Bone marrow (tissue), 2 donors: ENCODE results near the gene ADGRG2.

Experiments used
- DNase-seq, 2 donors: peaks; one replicate each; lab custom pipeline; 2025; lab: John Stamatoyannopoulos, UW

ADGRG2 gene

DNA sequence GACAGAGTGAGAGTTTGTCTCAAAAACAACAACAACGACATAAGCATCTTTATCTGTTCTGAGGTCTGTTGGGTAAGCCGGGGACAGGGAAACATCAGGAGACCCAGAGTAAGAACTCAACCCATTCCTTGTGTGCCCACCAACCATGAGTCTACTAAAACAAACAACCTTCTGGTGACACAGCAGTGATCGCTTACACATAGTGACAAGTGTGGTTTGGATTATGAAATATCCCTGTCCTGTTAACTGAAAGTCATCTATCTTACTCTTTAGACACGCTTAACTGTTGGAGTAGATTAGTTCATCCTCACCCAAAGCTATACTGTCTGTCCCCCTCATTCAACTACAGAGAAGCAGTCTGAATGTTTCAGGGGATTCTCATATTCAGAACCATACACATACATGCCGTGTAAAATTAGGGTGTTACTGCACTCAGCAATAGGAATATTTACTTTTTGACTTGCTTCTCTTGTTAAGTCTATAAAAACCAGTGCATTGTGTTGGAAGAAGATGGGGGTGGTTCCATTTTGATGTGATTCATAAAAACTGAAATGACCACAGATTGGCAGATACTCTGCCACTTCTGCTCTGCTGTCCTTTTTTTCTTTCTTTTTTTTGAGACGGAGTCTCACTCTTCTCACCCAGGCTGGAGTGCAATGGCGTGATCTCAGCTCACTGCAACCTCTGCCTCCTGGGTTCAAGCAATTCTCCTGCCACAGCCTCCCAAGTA, 165.8 kb downstream of the ADGRG2 start:
- DNase-seq = no peak

DNA sequence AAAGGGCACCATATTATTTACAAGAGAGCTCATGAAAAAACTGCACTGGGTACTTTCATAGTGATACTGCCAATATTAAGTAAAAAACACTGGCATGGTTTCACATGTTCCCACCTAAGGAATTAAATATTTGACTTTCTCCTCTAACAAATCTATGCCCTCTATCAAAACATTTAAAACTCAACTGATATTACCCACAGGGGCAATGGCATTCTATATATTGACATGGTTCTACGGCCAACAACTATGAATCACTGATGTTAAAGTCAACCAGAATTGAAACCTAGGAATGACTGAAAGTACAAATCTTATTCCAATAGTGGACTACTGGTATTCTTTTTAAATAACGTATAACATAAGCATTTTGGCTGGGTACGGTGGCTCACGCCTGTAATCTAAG, 166.6 kb downstream of the ADGRG2 start:
- DNase-seq = no peak

DNA sequence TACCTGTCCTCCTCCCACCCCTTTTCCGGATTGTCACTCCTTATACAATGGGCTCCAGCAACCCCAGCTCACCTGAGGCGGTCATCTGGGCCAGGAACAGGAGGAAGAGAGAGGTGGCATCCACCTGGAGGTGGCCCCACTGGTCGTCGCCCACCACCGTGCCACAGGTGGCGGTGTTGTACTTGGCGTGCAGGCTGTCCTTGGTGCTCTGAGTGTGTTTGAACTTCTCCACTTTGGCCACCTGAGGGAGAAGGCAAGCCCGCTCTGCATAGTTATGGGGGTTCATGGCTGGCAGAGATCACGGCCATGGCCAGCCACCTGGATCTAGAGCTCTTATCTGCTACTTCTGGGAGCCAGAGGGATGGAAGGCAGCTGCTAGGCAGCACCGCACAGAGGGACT, 171.2 kb downstream of the ADGRG2 start:
- no peak for DNase-seq

DNA sequence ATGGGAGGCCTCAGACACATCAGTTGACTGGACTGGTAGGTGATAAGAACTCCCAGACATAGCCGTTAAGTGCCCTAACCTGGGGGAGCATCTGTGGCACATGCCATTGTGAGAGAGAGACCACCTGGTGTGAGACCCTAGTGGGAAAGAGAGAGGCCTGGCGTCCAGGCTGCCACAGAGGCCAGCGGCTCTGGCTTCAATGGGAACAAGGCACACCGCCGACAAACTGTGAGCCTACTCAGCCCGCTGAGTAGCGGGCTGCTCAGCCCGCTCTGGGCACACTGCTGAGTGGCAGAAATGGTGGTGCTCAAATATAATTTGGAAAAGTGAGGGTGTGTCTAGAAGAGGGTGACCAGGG, 172.3 kb downstream of the ADGRG2 start:
- DNase-seq = no peak

DNA sequence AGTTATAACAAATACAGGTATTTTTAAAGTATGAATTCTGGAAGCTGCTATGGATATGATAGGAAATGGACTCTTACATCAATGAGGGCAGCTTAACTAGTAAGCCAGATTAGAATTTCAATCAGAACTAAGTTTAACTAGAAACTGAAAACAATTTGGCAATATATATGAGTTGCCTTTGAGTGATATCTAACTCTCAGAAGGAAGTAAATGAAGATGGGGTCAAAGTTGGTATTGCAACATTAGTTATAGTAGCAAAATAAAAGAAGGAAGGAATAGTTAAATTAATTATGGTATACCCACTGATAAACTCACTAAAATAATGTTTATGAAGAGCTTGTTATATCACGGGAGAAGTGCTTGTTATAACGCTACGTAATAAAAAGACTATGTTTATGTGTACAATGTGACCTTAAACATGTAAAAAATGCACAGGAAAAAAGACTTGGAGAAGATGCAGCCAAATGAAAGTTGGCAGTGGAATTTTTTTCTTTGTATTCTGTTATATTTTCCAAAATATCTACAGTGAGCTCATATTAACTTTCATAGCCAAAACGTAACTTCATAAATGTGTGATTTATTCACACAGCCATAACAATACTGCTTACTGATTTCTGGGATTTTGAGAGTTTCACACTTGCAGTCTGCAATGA, 172.9 kb downstream of the ADGRG2 start:
- no peak for DNase-seq

DNA sequence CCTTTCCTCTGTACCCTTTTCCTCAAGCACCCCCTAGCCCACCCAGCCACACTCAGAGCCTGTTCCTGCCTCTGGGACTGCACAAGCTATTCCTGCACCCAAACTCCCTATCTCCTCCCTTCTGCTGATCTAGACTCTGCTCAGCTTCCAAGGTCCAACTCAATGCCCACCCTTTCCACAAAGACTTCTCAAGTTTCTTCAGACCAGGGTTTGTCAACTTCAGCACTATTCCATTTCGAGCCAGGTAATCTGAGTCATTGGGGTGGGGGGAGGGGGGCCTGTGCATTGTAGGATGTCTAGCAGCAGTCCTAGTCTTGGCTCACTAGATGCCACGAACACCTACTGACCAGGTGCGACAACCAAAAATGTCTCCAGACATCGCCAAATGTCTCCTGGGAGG, 175.7 kb downstream of the ADGRG2 start:
- no peak for DNase-seq

DNA sequence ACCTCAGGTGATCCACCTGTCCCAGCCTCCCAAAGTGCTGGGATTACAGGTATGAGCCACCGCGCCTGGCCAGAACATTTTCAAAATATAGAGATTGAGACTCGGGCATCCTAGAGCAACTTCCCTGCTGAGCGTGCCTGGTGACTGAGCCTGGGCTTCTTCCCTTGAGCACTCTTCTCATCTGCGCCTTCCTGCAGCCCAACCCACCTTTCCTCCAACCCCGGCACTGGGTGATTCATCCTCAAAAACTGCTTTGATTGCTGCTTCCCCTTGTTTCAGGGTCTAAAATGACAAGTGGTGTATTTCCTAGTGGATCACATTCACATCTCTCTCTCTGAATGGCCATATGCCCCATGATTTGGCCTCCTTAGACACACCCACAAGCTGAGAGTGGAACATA, 176.1 kb downstream of the ADGRG2 start:
- DNase-seq = no peak

DNA sequence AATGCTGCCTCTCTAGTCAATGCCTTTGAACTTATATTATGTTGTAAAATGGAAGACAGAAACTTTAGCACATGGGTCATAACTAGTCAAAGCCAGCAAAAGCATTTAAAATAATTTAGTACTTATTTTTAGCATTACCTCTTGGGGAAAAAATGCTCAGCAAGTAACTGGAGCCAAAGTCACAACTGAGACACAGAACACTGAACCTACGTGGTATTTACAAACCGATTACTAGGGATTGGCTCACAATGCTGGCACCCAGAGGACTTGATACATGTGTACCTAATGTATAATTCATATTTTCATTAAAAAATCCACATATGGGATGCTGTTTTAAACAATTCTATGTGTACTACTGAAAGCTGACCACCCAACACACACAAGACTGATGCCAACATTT, 176.8 kb downstream of the ADGRG2 start:
- DNase-seq = no peak

DNA sequence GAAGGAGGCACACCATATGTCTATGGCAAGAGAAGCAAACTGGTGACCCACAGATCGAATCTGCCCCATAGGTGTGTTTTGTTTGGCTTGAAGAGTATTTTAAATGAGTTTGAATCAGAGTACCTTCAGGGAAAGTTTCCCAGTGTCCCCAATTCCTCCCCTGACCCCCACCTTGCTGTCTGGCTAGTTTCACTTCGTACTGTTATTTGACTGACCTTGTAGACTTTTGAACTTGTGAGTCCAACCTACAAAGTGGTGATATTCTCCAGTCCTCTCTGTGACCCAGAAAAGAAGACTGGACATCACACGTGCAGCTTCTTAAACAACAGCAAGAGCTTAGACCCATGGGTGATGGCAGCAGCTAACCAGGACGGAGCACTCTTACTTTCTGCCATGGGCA, 177.8 kb downstream of the ADGRG2 start:
- no peak for DNase-seq

DNA sequence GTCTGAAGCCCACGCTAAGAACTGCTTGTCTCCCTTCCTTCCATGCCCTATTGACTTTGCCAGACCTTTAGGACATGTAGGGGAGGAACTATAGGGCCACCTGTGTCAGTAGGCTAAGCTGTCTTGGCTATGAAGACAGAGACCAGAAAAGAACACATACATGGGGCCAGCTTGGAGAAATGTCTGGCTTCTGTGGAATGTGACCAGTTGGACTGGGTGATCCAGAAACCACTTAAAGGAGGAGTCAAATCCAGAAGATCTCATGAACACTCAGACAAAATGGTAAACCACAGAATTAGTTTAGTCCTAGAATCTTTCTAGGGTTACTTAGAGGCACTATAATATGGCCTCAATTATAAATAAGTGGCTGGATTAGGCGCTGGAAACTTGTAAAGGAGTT, 180.4 kb downstream of the ADGRG2 start:
- no peak for DNase-seq
